Neuronal stem cell (in vitro differentiated cells): Measurements from ENCODE around the gene MTPN.

Experiments used
- DNase-seq: peaks from one replicate; pipeline ENCODE4 v3.0.0-alpha.2; 2013; ENCODE audit warnings: low spot score
- H2AFZ ChIP-seq: one replicate; pipeline ENCODE4 v1.6.1; 2013; ENCODE audit warnings: mild to moderate bottlenecking, low read length, inconsistent platforms
- H2AK5ac ChIP-seq: 2 replicates; pipeline ENCODE4 v1.6.1; 2013; ENCODE audit warnings: low read depth, mild to moderate bottlenecking, inconsistent platforms, low read length, moderate library complexity, mixed read lengths
- H2BK120ac ChIP-seq: 2 replicates; pipeline ENCODE4 v1.6.1; 2013; ENCODE audit warnings: low read depth, mild to moderate bottlenecking, inconsistent platforms, low read length, moderate library complexity, mixed read lengths
- H2BK12ac ChIP-seq: one replicate; pipeline ENCODE4 v1.6.1; 2013; ENCODE audit warnings: low read length, inconsistent platforms
- H2BK15ac ChIP-seq: 2 replicates; pipeline ENCODE4 v1.6.1; 2013; ENCODE audit warnings: mild to moderate bottlenecking, low read length, inconsistent platforms, mixed read lengths
- H2BK5ac ChIP-seq: one replicate; pipeline ENCODE4 v1.6.1; 2013; ENCODE audit warnings: inconsistent platforms, mild to moderate bottlenecking, low read length, moderate library complexity
- H3K14ac ChIP-seq: one replicate; pipeline ENCODE4 v1.6.1; 2013; ENCODE audit warnings: low read length, inconsistent platforms
- H3K18ac ChIP-seq: 2 replicates; pipeline ENCODE4 v1.6.1; 2013; ENCODE audit warnings: low read length, inconsistent platforms
- H3K23ac ChIP-seq: 2 replicates; pipeline ENCODE4 v1.6.1; 2013; ENCODE audit warnings: low read depth, mild to moderate bottlenecking, mixed read lengths, low read length, inconsistent platforms; ENCODE audit not compliant: poor library complexity
- H3K27ac ChIP-seq: replicated peaks from 3 replicates; pipeline ENCODE4 v1.5.1; 2013; ENCODE audit warnings: low read length, inconsistent platforms
- H3K27me3 ChIP-seq, 3 experiments: 2 replicates each; pipeline ENCODE4 v1.6.1; 2013; ENCODE audit warnings: low read length in 3 of 3, mild to moderate bottlenecking in 2 of 3, inconsistent platforms in 1 of 3, low read depth in 1 of 3, mixed read lengths in 1 of 3, moderate library complexity in 1 of 3; ENCODE audit not compliant: control insufficient read depth in 3 of 3, insufficient read depth in 3 of 3
- H3K36me3 ChIP-seq, 2 donors: replicated peaks in 1 of 2; 2 replicates each; pipeline ENCODE4 v1.6.1; 2013; ENCODE audit warnings: low read length in 2 of 2; ENCODE audit not compliant: control insufficient read depth in 2 of 2, insufficient read depth in 2 of 2
- H3K4ac ChIP-seq: 2 replicates; pipeline ENCODE4 v1.6.1; 2013; ENCODE audit warnings: inconsistent platforms, mild to moderate bottlenecking, low read length, moderate library complexity
- H3K4me1 ChIP-seq, 2 donors: 1 replicate in 1 of 2; 2 replicates in 1 of 2; pipeline ENCODE4 v1.6.1; 2013; ENCODE audit warnings: low read length in 2 of 2, low read depth in 1 of 2; ENCODE audit not compliant: control insufficient read depth in 2 of 2, insufficient read depth in 1 of 2
- H3K4me2 ChIP-seq: one replicate; pipeline ENCODE4 v1.6.1; 2013; ENCODE audit warnings: mild to moderate bottlenecking, low read length, inconsistent platforms; ENCODE audit not compliant: insufficient read depth, poor library complexity, severe bottlenecking
- H3K4me3 ChIP-seq, 2 donors: 2 replicates each; pipeline ENCODE4 v1.5.1; 2013; ENCODE audit warnings: low read length in 2 of 2, mild to moderate bottlenecking in 2 of 2, inconsistent platforms in 1 of 2, moderate library complexity in 1 of 2
- H3K79me1 ChIP-seq: one replicate; pipeline ENCODE4 v1.6.1; 2013; ENCODE audit warnings: low read depth, mild to moderate bottlenecking, inconsistent platforms, low read length, moderate library complexity
- H3K9ac ChIP-seq: one replicate; pipeline ENCODE4 v1.6.1; 2013; ENCODE audit warnings: mild to moderate bottlenecking, low read depth, low read length, inconsistent platforms; ENCODE audit not compliant: poor library complexity
- H3K9me3 ChIP-seq, 2 donors: replicated peaks in 1 of 2; 2 replicates each; pipeline versions ENCODE3 to v1.6.1; 2013; ENCODE audit warnings: low read length in 2 of 2, mild to moderate bottlenecking in 2 of 2, inconsistent platforms in 1 of 2, low read depth in 1 of 2, mixed read lengths in 1 of 2, moderate library complexity in 1 of 2; ENCODE audit not compliant: control insufficient read depth in 2 of 2, insufficient read depth in 1 of 2
- H4K8ac ChIP-seq: one replicate; pipeline ENCODE4 v1.6.1; 2013; ENCODE audit warnings: low read depth, mild to moderate bottlenecking, inconsistent platforms, low read length, moderate library complexity
- H4K91ac ChIP-seq: one replicate; pipeline ENCODE4 v1.6.1; 2013; ENCODE audit warnings: low read length, low read depth, mild to moderate bottlenecking, inconsistent platforms; ENCODE audit not compliant: poor library complexity
- WGBS, 2 donors: extraction: QIAGEN DNeasy Blood & Tissue Kit; methylation state at CpG; one replicate each; pipeline ENCODE4 v1.1.7; 2013; ENCODE audit warnings: missing lambda C conversion rate in 2 of 2, mixed read lengths in 1 of 2; ENCODE audit not compliant: insufficient read length in 2 of 2, insufficient replicate concordance in 1 of 2; ENCODE audit errors: extremely low coverage in 2 of 2; 5-methylcytosine and 5-hydroxymethylcytosine counted together

The MTPN gene

GRCh38 chr7:135958173-135958572 lies 19.0 kb downstream of the MTPN start:
- Histone ChIP-seq H3K9me3 (no peaks in the 10 kb centered on the region), H2BK5ac (no peak overlapping the region), H3K79me1 (peaks cover 1% of the 10 kb centered on the region), H2BK120ac (no peak overlapping the region), H3K27me3 (no peaks in the 10 kb centered on the region), H3K27ac (no peak overlapping the region), H2BK15ac (no peak overlapping the region), H3K4me1 (no peaks in the 10 kb centered on the region), H2AK5ac (no peak overlapping the region), H2BK12ac (no peak overlapping the region), H4K8ac (no peak overlapping the region), H2AFZ (no peak overlapping the region), H3K9ac (no peak overlapping the region), H3K4me2 (no peak overlapping the region), H3K23ac (no peak overlapping the region), H3K14ac (no peak overlapping the region), H3K36me3 (peaks cover 0 to 37% of the 10 kb centered on the region in 2 donors), H4K91ac (no peak overlapping the region), H3K18ac (no peak overlapping the region), H3K4ac (no peak overlapping the region), H3K4me3 (no peak overlapping the region)
- WGBS, 2 donors = no CpG with 5 or more reads among the region's 1 CpG
- DNase-seq = no peak

- H2AFZ ChIP-seq = no peak overlapping the region
- H4K91ac ChIP-seq = no peak overlapping the region
- H3K4me2 ChIP-seq = no peak overlapping the region
- peaks cover 2% of the 10 kb centered on the region for H3K79me1 ChIP-seq
- H3K36me3 ChIP-seq = peaks cover 0 to 42% of the 10 kb centered on the region in 2 donors
- no peak overlapping the region for H3K4me3 ChIP-seq
- H3K4ac ChIP-seq = no peak overlapping the region
- H3K27ac ChIP-seq = no peak overlapping the region
- no peak overlapping the region for H2BK120ac ChIP-seq
- no peak overlapping the region for H2BK15ac ChIP-seq
- H4K8ac ChIP-seq = no peak overlapping the region
- H3K14ac ChIP-seq = no peak overlapping the region
- H3K23ac ChIP-seq = no peak overlapping the region
- no peaks in the 10 kb centered on the region for H3K4me1 ChIP-seq
- no peak overlapping the region for H3K9ac ChIP-seq
- no peaks in the 10 kb centered on the region for H3K27me3 ChIP-seq
- H2BK5ac ChIP-seq = no peak overlapping the region
- no peak overlapping the region for H3K18ac ChIP-seq
- H2BK12ac ChIP-seq = no peak overlapping the region
- WGBS, 2 donors = no CpG with 5 or more reads among the region's 2 CpGs
- H3K9me3 ChIP-seq = no peaks in the 10 kb centered on the region
- H2AK5ac ChIP-seq = no peak overlapping the region
- no peak for DNase-seq
Observed at GRCh38 chr7:135957627-135958026, 19.5 kb downstream of the MTPN start.

- no CpG with 5 or more reads among the region's 2 CpGs for WGBS, 2 donors
- Histone ChIP-seq H2BK120ac (no peak overlapping the region), H3K18ac (no peak overlapping the region), H3K4me3 (no peak overlapping the region), H2BK12ac (no peak overlapping the region), H3K4me1 (no peaks in the 10 kb centered on the region), H2BK5ac (no peak overlapping the region), H3K9me3 (no peaks in the 10 kb centered on the region), H3K9ac (no peak overlapping the region), H3K27ac (no peak overlapping the region), H3K36me3 (peaks cover 0 to 48% of the 10 kb centered on the region in 2 donors), H3K4me2 (no peak overlapping the region), H2AFZ (no peak overlapping the region), H3K4ac (no peak overlapping the region), H2BK15ac (no peak overlapping the region), H3K79me1 (peaks cover 3% of the 10 kb centered on the region), H2AK5ac (no peak overlapping the region), H3K14ac (no peak overlapping the region), H3K23ac (no peak overlapping the region), H4K8ac (no peak overlapping the region), H4K91ac (no peak overlapping the region), H3K27me3 (no peaks in the 10 kb centered on the region)
- DNase-seq = no peak
Observed at GRCh38 chr7:135956393-135956792, 20.8 kb downstream of the MTPN start.

- Histone ChIP-seq H2BK5ac (no peak overlapping the region), H2BK12ac (no peak overlapping the region), H3K4me3 (no peak overlapping the region), H3K27ac (no peak overlapping the region), H3K23ac (no peak overlapping the region), H3K4me1 (no peaks in the 10 kb centered on the region), H4K91ac (no peak overlapping the region), H3K9ac (no peak overlapping the region), H3K18ac (no peak overlapping the region), H2AK5ac (no peak overlapping the region), H3K4me2 (no peak overlapping the region), H2BK15ac (no peak overlapping the region), H3K9me3 (no peaks in the 10 kb centered on the region), H3K27me3 (no peaks in the 10 kb centered on the region), H3K79me1 (peaks cover 3% of the 10 kb centered on the region), H3K14ac (no peak overlapping the region), H4K8ac (no peak overlapping the region), H2BK120ac (no peak overlapping the region), H3K36me3 (peaks cover 4 to 76% of the 10 kb centered on the region in 2 donors), H3K4ac (no peak overlapping the region), H2AFZ (no peak overlapping the region)
- DNase-seq = no peak
- whole genome bisulfite sequencing, 2 donors = no CpG with 5 or more reads among the region's 2 CpGs
Observed at GRCh38 chr7:135950972-135951371, 26.2 kb downstream of the MTPN start.
